HG02885 (cell line): ENCODE measurements around the gene LMNB1.
"Not testable (repeated sequence)": the region's sequence is repeated elsewhere in the genome, so short reads cannot be mapped to it uniquely, and the experiment has no call there.

Experiments
- ATAC-seq: cut with Tn5 transposase; IDR thresholded peaks from one replicate; pipeline ENCODE4 v1.9.1; 2021; ENCODE audit warnings: mild to moderate bottlenecking; ENCODE audit not compliant: unreplicated experiment, poor library complexity

Gene LMNB1

GRCh38 chr5:126816649-126817048 is 39.7 kb downstream of the LMNB1 start:
- ATAC-seq: no peak

- ATAC-seq: no peak
Measured at GRCh38 chr5:126818736-126819135, 41.8 kb downstream of the LMNB1 start.

DNA sequence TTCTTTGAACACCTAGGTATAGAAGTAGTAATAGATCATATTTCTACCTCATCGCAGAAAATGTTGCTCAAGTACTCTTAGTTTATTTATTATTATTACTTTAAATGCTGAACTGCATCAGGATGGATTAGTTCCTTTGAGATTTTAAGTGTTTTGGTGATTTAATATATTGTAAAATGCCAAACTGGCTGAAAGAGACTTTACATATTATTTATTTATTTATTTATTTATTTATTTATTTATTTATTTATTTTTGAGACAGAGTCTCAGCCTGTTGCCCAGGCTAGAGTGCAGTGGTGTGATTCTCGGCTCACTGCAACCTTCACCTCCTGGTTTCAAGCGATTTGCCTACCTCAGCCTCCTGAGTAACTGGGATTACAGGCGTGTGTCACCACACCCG is 42.3 kb downstream of the LMNB1 start:
- ATAC-seq: no peak

- no peak for ATAC-seq
Measured at GRCh38 chr5:126826619-126827215, 49.8 kb downstream of the LMNB1 start.

DNA sequence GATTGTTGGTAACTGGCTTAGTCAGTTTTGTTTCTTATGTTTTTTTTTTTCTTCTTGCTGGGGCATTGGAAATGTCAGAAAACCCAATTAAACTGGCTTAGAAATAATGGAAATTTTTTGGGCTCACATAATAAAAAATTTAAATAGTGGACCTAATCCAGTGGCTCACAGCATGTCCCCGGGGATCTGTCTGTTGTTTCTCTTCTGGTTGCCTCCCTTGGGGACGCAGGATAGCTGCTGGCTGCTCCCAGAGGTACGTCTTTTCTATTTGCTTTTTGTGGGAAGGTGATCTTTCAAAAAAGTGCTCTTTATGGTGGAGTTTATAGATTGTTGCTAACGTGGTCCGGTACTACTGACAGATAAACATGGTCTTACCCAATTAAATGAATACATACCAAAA is 52.2 kb downstream of the LMNB1 start:
- no peak for ATAC-seq

DNA sequence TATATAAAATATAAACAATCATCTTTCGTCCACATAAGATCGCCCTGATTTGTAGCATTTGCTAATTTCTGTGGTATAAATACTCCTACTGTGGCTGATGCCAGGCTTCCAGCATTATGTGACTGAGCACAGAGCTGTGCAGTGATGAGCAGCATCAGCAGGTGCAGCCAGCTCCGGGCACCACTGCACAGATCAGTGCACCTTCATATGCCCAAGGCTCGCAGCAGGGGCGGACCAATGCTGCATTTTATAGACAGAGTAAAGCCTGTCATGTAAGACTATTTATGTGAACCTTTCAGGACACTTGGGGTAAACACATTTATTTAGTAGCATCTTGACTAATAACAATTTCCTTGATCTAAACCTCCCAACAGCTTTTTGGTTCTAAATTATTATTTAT is 53.1 kb downstream of the LMNB1 start:
- no peak for ATAC-seq

DNA sequence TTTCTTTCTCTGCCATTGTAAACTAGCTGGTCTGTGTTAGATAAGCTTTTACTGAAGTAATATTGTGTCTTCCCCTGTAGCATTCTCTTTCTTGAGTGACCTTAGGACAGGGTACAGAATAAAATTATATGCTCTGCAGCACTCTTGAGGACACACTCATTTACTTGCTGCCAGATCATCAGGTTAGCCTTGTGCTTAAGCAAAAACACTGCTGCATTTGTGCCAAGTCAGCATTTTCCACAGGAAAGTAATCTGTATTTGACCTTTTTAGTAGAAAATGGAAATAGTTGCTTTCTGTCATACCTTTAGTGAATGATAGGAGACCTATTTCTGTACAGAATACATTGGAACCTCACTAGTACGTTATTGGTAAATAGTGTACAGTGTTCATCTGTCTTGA is 54.2 kb downstream of the LMNB1 start:
- no peak for ATAC-seq

- no peak for ATAC-seq
Measured at GRCh38 chr5:126836778-126837177, 59.8 kb downstream of the LMNB1 start.

DNA sequence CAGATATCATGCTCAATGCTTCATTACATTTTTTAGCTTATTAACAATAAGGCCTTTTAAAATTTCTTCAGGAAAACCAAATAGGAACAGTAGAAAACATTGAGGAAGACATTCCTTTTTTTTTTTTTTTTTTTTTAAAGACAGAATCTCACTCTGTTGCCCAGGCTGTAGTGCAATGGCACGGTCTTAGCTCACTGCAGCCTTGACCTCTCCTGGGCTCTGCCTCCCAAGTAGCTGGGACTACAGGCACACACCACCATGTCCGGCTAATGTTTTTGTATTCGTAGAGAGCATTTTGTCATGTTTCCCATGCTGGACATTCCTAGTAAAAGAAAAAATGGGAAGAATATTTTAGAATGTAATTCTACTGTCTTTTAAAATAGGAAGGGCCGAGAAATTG is 60.3 kb downstream of the LMNB1 start:
- no peak for ATAC-seq

DNA sequence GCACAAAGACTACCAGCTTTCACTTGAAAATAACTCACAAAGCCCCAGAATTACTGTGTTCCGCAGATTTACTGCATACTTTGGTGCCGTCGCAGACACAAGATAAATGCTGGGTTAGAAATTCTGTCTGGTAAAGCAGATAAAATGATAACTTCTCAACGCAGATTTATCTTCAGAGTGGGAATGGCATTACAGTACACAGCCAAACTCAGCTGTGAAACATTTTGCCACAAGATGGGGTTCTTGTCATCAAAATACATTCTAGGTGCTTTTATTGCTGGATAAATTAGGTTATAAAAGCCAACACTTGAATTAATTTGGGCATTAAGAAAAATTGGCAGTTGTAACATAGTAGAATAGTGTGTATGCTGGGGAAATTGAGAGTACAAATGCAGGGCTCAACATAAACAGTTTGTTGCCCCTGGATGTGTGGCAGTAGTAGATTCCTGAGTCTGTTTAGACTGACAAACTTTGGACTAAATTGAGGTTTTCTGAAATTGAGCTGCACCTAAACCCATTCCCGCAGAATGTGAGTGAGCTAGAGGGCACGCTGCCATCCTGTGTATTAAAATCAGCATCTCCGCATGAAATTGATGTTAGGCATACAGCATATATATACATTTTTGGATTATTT is 61.1 kb downstream of the LMNB1 start:
- no peak for ATAC-seq

- not testable (repeated sequence) for ATAC-seq
Measured at GRCh38 chr5:126839407-126839806, 62.5 kb downstream of the LMNB1 start.

- not testable (repeated sequence) for ATAC-seq
Measured at GRCh38 chr5:126843375-126843774, 66.4 kb downstream of the LMNB1 start.

DNA sequence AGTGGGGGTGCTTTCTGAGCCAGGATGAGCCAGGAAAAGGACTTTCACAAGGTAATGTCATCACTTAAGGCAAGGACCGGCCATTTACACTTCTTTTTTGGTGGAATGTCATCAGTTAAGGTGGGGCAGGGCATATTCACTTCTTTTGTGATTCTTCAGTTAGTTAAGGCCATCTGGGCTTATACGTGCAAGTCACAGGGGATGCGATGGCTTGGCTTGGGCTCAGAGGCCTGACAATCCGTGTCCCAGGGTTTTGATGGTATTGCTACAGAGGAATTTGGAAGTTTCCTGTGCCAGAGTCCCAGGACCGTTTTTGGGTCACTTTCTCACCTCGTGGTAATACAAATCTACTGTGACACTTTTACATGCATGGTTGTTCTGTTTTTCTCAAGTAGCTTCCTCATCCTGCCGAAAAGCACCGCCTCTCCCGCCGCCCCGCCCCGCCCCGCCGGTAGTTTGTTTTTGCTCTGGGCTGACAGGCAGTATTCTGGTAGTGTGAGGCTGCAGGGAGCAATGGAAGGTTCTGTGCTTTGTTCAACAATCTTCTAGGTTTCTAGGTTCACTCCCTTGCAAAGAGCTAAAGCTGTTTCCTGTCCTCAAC is 68.6 kb downstream of the LMNB1 start:
- ATAC-seq: peak; percentile 94

- ATAC-seq: no peak
Measured at GRCh38 chr5:126846344-126846743, 69.4 kb downstream of the LMNB1 start.

GRCh38 chr5:126846744-126847455 is 70.0 kb downstream of the LMNB1 start:
- no peak for ATAC-seq

- no peak for ATAC-seq
Measured at GRCh38 chr5:126847456-126847820, 70.5 kb downstream of the LMNB1 start.

DNA sequence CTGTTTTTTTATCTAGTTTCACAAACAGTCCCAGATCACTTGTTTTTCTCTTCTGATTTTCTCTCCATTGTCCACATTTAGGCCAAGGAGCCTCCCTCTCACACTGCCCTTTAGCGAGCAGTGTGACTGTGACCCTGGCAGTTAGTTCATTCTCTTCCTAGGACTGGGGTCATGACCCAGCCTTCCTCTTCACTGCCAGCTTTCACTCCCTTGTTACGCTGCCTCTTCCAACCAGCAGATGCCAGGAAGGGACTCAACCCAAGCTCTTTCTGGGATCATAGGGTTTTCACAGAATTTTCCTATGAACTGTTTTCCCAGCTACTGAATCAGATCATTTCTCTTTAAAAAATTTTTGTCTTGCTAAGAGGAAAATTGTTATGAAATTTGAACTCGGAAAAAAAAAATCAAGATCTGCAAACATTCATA is 70.9 kb downstream of the LMNB1 start:
- ATAC-seq: no peak

- no peak for ATAC-seq
Measured at GRCh38 chr5:126848253-126848652, 71.3 kb downstream of the LMNB1 start.

GRCh38 chr5:126849101-126849678 is 72.3 kb downstream of the LMNB1 start:
- ATAC-seq: no peak

- no peak for ATAC-seq
Measured at GRCh38 chr5:126851501-126852011, 74.6 kb downstream of the LMNB1 start.

DNA sequence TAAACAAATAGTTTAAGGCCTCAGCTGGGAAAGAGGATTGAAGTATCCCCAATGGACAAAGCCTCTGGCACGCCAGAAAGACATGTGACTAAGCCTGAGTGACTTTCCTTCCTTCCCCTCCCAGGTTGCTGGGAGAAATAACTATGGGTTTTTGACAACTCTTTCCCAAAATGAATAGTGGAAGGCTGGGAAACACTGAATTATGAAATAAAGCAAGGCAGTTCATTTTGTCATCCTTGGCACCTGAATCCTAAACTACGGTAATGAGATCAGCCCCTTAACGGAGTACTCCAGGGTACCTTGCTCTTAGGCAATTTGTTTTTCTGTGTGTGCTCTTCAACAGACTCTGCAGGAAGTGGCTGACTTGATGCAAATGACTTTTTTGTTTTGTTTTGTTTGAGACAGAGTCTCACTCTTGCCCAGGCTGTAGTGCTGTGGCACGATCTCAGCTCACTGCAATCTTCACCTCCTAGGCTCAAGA is 75.2 kb downstream of the LMNB1 start:
- peak; percentile 94 for ATAC-seq
